Adrenal gland (tissue), 5 donors: ENCODE measurements around the gene ANTKMT.

Source experiments
- POLR2A ChIP-seq, 2 donors: fragments of 450-650 bp; IDR thresholded peaks; one replicate each; pipeline ENCODE4 v1.6.1; 2017; ENCODE audit warnings: antibody characterized with exemption in 2 of 2, mild to moderate bottlenecking in 2 of 2, moderate library complexity in 1 of 2
- TF ChIP-seq, protein P1 (sequence below), 6 experiments: fragments of 450-650 bp in 4 of 6; fragments of 200-600 bp in 2 of 6; sonication (generic) in 1 of 6; IDR thresholded peaks; 1 replicate in 5 of 6; 2 replicates in 1 of 6; pipeline versions ENCODE4 v1.5.1 to v1.8.0; 2016 to 2021; ENCODE audit warnings: antibody characterized with exemption in 6 of 6, mild to moderate bottlenecking in 2 of 6, moderate library complexity in 1 of 6
- donor health status: DM: no; HTN: no; CAD: no.

- TF ChIP-seq, protein P1, sequence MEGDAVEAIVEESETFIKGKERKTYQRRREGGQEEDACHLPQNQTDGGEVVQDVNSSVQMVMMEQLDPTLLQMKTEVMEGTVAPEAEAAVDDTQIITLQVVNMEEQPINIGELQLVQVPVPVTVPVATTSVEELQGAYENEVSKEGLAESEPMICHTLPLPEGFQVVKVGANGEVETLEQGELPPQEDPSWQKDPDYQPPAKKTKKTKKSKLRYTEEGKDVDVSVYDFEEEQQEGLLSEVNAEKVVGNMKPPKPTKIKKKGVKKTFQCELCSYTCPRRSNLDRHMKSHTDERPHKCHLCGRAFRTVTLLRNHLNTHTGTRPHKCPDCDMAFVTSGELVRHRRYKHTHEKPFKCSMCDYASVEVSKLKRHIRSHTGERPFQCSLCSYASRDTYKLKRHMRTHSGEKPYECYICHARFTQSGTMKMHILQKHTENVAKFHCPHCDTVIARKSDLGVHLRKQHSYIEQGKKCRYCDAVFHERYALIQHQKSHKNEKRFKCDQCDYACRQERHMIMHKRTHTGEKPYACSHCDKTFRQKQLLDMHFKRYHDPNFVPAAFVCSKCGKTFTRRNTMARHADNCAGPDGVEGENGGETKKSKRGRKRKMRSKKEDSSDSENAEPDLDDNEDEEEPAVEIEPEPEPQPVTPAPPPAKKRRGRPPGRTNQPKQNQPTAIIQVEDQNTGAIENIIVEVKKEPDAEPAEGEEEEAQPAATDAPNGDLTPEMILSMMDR (IDR thresholded peaks at IDR 0.05) = no peak
- TF ChIP-seq POLR2A (IDR thresholded peaks at IDR 0.05) = no peak
Measured at GRCh38 chr16:705431-706188, 15.3 kb upstream of the ANTKMT start, which contains the start of gene FBXL16.
